PFSK-1 (cell line): ENCODE measurements around the gene CER1.

Experiments
- FOXP2 ChIP-seq: optimal IDR thresholded peaks from 2 replicates; pipeline ENCODE3; 2011; ENCODE audit warnings: borderline replicate concordance, control low read depth, inconsistent platforms; ENCODE audit not compliant: insufficient read depth; ENCODE audit errors: extremely low read length, extremely low read depth
- POLR2AphosphoS5 ChIP-seq: IDR thresholded peaks from 2 replicates; pipeline ENCODE4 v1.6.1; 2012; ENCODE audit warnings: low read depth, mild to moderate bottlenecking, control low read depth, low read length, moderate library complexity
- REST ChIP-seq, 2 experiments: IDR thresholded peaks; 2 replicates each; pipeline versions ENCODE4 v1.6.1 to v1.8.0; 2011 to 2012; ENCODE audit warnings: low read depth in 2 of 2, low read length in 2 of 2, control low read depth in 1 of 2, inconsistent platforms in 1 of 2, mild to moderate bottlenecking in 1 of 2, moderate library complexity in 1 of 2; ENCODE audit not compliant: insufficient read depth in 1 of 2
- SIN3A ChIP-seq: IDR thresholded peaks from 2 replicates; pipeline ENCODE4 v1.6.1; 2012; ENCODE audit warnings: mild to moderate bottlenecking, low read length, moderate library complexity, borderline replicate concordance; ENCODE audit not compliant: insufficient read depth
- TAF1 ChIP-seq: IDR thresholded peaks from 2 replicates; pipeline ENCODE4 v1.6.1; 2012; ENCODE audit warnings: low read length, control low read depth, borderline replicate concordance; ENCODE audit not compliant: insufficient read depth

CER1 gene

GRCh38 chr9:14730461-14730898 lies 7.9 kb upstream of the CER1 start:
- TF ChIP-seq REST (IDR thresholded peaks at IDR 0.05; ENCODE audit: insufficient read depth in 1 of 2, low read depth in 2 of 2, low read length in 2 of 2) (no peak), SIN3A (no peak), TAF1 (no peak)

GRCh38 chr9:14723301-14723700 lies 768 bp upstream of the CER1 start:
- TF ChIP-seq SIN3A: no peak
- TF ChIP-seq REST (IDR thresholded peaks at IDR 0.05; ENCODE audit: insufficient read depth in 1 of 2, low read depth in 2 of 2, low read length in 2 of 2): no peak
- TF ChIP-seq TAF1: no peak
- TF ChIP-seq FOXP2: no peak
- no peak for TF ChIP-seq POLR2AphosphoS5

GRCh38 chr9:14719231-14719923 lies 3.2 kb downstream of the CER1 start:
- TF ChIP-seq TAF1: no peak
- no peak for TF ChIP-seq POLR2AphosphoS5
- no peak for TF ChIP-seq SIN3A
- no peak for TF ChIP-seq REST (IDR thresholded peaks at IDR 0.05; ENCODE audit: insufficient read depth in 1 of 2, low read depth in 2 of 2, low read length in 2 of 2)
- TF ChIP-seq FOXP2: no peak

GRCh38 chr9:14715102-14715501 lies 7.4 kb downstream of the CER1 start:
- TF ChIP-seq POLR2AphosphoS5 (no peak), FOXP2 (no peak), TAF1 (no peak), REST (IDR thresholded peaks at IDR 0.05; ENCODE audit: insufficient read depth in 1 of 2, low read depth in 2 of 2, low read length in 2 of 2) (no peak), SIN3A (no peak)

- no peak for TF ChIP-seq FOXP2
- TF ChIP-seq POLR2AphosphoS5: no peak
- TF ChIP-seq TAF1: no peak
- TF ChIP-seq REST (IDR thresholded peaks at IDR 0.05; ENCODE audit: insufficient read depth in 1 of 2, low read depth in 2 of 2, low read length in 2 of 2): no peak
- no peak for TF ChIP-seq SIN3A
Measured at GRCh38 chr9:14713187-14713767, 9.3 kb downstream of the CER1 start.
